GM21447 (cell line): Measurements from ENCODE around the gene TMPRSS3.

Source experiments
- ATAC-seq: cut with Tn5 transposase; IDR thresholded peaks from one replicate; pipeline ENCODE4 v1.9.1; 2021; ENCODE audit not compliant: unreplicated experiment

Gene TMPRSS3

DNA sequence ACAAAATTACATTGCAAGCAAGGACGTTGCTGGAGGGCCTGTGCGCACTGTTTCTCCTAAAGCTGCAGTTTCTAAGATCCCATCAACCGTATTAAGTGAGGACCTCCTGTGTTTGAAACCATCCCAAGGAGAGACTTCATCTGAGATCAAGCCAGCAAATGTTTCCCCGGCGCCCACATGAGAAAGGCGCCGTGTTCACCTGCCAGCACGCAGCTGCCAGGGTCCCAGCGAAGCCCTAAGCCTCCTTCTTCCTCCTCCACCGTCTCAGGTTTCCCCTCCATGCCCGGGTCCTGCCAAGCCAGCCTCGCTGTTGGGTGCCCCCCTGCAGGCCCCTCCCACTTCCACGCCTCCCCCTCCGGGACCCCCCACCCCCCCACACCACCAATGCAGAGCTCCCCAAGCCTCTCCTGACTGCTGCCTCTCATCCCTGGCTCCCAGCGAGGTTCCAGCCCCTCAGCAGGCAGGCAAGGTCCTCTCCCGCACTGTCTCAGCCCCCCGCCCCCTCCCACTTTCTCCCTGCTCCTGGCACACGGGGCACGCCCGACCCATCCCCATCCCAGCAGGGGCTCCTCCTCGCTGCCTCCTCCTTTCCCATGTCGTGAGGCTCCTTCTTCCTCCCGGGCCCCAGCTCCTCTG lies 20.9 kb downstream of the TMPRSS3 start:
- no peak for ATAC-seq

DNA sequence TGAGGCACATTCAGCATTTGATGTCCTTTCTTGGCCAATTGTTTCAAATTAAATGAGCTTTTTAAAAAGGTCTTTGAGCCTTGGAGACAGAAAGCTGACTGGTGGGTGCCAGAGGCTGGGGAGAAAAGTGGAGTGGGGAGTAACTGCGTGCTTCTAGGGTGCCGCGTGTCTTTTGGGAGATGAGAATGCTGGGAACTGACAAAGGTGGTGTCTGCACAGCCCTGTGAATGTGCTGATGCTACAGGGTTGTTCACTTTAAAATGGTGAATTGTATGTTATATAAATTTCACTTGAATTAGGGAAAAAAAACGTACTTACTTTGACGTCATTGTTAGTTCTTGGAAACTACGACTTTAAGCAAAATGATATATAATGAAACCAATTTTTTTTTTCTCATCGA lies 21.4 kb downstream of the TMPRSS3 start:
- no peak for ATAC-seq

DNA sequence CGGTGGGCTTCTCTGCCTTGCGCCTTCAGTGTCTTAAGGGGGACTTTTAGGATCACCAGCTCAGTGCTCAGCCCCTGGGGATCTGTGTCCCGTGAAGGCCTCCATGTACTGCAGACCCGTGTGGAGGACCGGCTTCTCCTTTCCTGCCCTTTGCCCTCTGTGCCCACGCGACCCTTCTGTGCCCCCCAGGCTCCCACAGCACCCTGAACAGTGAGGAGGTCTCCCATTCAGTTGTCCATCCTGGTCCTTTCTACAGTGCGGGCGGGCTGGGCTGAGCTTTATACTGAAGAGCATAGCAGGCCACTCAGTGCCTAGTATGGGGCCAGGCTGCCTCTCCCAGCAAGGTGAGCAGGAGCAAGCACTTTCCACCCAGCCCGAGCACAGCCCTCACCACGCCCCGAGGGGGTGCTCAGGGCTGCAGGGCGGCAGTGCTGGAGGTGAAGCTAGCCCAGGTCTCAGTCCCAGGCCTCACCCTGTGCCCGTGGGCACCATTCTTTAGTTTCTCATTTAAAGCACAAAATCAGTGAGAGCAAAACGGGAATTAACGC lies 21.9 kb downstream of the TMPRSS3 start:
- no peak for ATAC-seq

DNA sequence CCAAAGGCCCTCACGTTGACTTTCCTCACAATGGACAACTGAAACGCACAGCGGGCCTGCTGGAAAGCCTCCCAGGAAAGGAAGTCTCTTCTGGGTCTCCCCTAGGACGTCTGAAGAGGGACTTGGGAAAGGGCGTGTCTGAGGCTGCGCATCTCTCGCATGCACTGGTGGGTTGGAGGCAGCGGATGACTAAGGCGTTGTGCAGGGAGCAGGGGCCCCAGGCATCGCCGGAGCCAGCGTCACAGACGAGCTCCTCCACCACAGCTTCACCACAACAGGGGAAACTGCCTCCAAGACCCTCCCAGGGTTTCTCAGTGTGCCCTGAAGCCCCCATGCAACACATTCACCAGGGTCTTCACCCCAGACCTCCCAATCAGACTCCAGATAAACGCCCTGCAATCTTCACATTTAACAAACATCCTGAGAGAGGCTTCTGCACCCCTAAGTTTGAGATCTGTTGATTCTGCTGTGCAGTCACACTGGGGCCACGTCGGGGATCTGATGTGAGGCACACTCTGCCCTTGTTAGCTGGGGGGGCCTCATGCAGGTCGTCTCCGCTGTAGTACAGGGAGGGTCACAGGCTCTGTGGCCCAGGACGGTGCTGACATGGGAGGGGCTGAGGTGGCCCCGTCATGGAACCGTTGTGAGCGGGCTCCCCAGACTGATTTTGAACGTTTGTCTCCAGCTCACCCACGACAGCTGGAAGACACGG lies 22.5 kb downstream of the TMPRSS3 start:
- ATAC-seq, result no peak

GRCh38 chr21:42370894-42371654 lies 24.8 kb downstream of the TMPRSS3 start:
- ATAC-seq, result no peak

DNA sequence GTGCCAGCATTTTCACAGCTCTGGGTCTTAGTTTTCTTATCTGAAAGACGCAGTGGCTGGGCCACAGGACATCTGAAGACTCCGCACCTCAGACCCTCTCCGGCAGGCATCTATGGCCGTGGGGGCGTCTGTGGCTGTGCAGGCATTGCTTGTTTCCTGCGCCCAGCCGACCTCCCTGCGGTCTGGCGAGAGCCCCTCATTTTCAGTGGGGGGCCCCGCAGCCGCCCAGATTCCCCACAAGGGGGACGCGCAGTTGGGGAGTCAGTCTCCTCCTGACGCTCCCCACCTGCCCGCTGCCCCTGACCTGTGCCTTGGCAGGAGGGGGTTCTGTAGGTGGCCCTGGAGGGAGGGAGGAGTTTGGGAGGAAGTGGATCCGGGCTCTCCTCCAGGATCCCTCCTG lies 26.0 kb downstream of the TMPRSS3 start:
- ATAC-seq, result no peak

- ATAC-seq, result no peak
Observed at GRCh38 chr21:42367367-42368165, 28.3 kb downstream of the TMPRSS3 start.

- no peak for ATAC-seq
Observed at GRCh38 chr21:42366292-42367010, 29.4 kb downstream of the TMPRSS3 start, which contains the start of gene TFF1. TSS of gene TFF1 (minus strand) at chr21:42366535. CDS start at chr21:42366495, 40 bp downstream.

- ATAC-seq, result no peak
Observed at GRCh38 chr21:42365770-42366169, 30.1 kb downstream of the TMPRSS3 start.

DNA sequence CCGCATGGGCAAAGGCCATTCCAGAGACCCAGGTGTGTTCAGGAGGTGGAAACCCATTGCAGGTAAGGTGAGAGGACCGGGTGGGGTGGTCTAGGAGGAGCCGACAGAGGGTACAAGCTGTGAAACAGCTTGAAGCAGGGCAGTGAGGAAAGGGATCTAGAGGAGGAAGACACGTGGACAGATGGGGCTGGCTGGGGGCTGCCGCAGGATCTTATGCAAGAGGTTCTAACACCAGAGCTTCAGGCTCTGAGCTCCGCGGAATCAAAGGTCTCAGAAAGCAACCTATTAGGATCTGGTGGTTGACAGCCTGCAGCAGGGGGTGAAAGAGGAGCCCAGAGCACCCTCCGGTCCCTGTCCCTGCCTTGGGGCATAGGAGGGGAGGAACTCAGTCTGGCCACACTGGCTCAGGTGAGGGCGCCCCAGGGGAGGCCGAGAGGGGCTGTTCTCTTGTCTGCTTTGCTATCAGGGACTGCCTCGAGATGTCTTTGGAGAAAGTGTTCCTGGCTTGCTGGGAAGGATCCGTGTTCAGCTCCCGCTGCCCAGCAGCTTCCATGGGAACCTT lies 31.5 kb downstream of the TMPRSS3 start:
- ATAC-seq, result no peak

GRCh38 chr21:42363312-42363711 lies 32.5 kb downstream of the TMPRSS3 start:
- ATAC-seq, result no peak

- ATAC-seq, result no peak
Observed at GRCh38 chr21:42362700-42363099, 33.2 kb downstream of the TMPRSS3 start.

DNA sequence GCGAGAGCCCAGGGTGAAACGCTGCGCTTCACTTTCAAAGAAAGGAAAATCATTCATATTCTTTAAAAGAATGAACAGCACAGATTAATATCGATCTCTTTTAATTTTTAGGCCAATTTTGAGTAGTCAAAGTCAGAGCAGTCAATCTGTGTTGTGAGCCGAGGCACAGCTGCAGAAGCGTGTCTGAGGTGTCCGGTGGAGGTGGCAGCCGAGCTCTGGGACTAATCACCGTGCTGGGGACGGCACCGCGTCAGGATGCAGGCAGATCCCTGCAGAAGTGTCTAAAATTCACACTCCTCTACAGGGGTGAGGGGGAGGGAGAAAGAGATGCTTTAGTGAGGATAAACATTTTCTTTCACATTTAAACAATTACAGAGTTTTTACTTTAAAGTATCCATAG lies 33.7 kb downstream of the TMPRSS3 start:
- ATAC-seq, result no peak

DNA sequence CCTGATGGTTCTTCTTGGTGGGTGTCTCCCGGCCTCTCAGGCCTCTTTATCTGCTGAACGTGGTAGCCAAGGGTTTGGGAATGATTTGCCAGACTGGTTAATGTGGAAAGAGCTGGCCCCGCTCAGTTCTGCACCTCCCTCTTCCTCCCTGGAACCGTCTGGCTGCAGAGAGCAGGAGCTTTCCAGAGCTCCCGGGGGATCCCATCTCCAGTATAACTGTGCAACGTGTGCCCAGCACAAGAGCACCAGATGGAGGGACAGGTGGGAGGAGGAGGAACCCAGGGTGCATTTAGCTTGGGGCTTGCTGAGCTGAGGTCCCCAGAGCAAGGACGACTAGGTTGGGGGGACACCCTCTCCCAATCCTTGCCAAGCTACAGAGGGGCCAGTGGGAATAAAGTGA lies 34.6 kb downstream of the TMPRSS3 start:
- ATAC-seq, result no peak

GRCh38 chr21:42360317-42360716 lies 35.5 kb downstream of the TMPRSS3 start:
- no peak for ATAC-seq

DNA sequence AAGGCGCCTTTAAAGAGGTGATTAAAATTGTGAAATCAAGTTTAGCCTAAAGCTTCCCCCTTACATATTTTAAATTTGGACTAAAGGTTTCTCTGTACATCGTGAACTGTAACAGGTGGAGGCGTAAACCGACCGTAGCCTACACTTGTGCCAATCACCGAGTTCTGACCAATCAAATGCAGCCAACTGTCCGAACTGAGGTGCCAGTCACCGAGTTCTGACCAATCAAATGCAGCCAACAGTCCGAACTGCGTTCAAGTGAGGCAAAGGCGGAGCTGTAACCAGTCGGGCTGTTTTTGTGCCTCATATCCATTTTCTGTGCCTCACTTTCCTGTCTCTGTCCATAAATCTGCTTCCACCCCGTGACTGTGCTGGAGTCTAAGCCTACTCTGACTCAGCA lies 36.9 kb downstream of the TMPRSS3 start:
- ATAC-seq, result no peak

DNA sequence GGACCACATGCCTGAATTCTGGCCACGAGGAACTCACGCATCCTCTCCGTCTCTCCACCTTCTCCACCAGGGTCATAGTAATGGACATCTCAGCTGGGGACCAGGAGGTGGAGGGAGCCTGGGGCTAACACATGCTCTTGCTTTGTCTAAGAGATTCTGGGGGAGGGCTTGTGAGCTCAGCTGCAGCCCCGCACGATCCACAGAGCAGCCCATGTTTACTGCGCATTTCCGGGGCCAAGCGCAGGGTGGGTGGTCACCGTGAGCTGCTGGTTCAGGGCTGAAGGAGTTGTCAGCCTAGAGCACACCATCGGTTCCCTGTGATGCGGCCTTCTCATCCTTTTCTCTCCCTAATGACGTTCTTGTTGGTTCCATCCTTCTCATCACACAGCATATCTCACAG lies 37.6 kb downstream of the TMPRSS3 start:
- ATAC-seq, result no peak

- no peak for ATAC-seq
Observed at GRCh38 chr21:42357307-42357706, 38.5 kb downstream of the TMPRSS3 start.

- ATAC-seq, result no peak
Observed at GRCh38 chr21:42356650-42357049, 39.2 kb downstream of the TMPRSS3 start.

DNA sequence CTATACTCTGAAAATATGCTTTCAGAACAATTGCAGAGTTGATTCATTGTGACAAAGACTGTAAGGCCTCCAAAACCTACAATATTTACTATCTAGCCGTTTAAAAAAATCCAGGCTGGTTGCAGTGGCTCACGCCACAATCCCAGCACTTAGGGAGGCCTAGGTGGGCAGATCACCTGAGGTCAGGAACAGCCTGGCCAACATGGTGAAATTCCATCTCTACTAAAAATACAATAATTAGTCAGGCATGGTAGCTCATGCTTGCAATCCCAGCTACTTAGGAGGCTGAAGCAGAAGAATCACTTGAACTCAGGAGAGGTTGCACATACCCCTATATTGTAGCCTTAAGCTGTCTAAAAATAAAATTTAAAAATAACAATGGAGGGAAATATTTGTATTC lies 39.8 kb downstream of the TMPRSS3 start:
- no peak for ATAC-seq
